Colonic mucosa (tissue), 4 donors: ENCODE results near the gene SKIC2. TPM values are rescaled to one million over a fixed set of nuclear protein-coding genes. Genes with fewer than 3 reads are reported as not detected.

Experiments
- DNase-seq: peaks from one replicate; pipeline ENCODE4 v3.0.0-alpha.2; 2020
- H3K27ac ChIP-seq: fragments of 200-600 bp; one replicate; pipeline ENCODE4 v1.8.0; 2021
- H3K27me3 ChIP-seq: fragments of 200-600 bp; one replicate; pipeline ENCODE4 v1.8.0; 2021
- H3K36me3 ChIP-seq: fragments of 200-600 bp; one replicate; pipeline ENCODE4 v1.8.0; 2021
- H3K4me1 ChIP-seq: fragments of 200-600 bp; one replicate; pipeline ENCODE4 v1.8.0; 2021; ENCODE audit warnings: mild to moderate bottlenecking
- H3K4me3 ChIP-seq: fragments of 200-600 bp; one replicate; pipeline ENCODE4 v1.8.0; 2021
- H3K9ac ChIP-seq, 2 donors: one replicate each; pipeline ENCODE4 v1.7.0; 2013; ENCODE audit warnings: control low read depth in 2 of 2, low read depth in 2 of 2, low read length in 2 of 2
- H3K9me3 ChIP-seq: fragments of 200-600 bp; one replicate; pipeline ENCODE4 v1.8.0; 2021
- intact Hi-C: fragments of 100-400 bp; cut with DNase I; formaldehyde crosslinking; loops from one replicate; pipeline ENCODE4 v1.14.1; 2022
- total RNA-seq, 2 donors: library from RNA; stranded (reverse); fragmentation: NEBNext Ultra II Directional in 1 of 2; extraction: Animal tissue kit (Norgen Biotek cat#: 25700) in 1 of 2; gene quantifications; one replicate each; pipeline ENCODE4 v1.2.1, GENCODE V29; 2021
- TF ChIP-seq, protein P1 (sequence below): fragments of 200-600 bp; IDR thresholded peaks from one replicate; pipeline ENCODE4 v1.8.0; 2022; ENCODE audit warnings: antibody characterized with exemption, mild to moderate bottlenecking
- donor health status: healthy.
- donor health status: DM: no; HTN: no; CAD: no.
- donor health status: DM: no; HTN: no; CAD: no.

The SKIC2 gene
- total RNA-seq, 2 donors from 2014 or later = 52.5 to 81.1 TPM

DNA sequence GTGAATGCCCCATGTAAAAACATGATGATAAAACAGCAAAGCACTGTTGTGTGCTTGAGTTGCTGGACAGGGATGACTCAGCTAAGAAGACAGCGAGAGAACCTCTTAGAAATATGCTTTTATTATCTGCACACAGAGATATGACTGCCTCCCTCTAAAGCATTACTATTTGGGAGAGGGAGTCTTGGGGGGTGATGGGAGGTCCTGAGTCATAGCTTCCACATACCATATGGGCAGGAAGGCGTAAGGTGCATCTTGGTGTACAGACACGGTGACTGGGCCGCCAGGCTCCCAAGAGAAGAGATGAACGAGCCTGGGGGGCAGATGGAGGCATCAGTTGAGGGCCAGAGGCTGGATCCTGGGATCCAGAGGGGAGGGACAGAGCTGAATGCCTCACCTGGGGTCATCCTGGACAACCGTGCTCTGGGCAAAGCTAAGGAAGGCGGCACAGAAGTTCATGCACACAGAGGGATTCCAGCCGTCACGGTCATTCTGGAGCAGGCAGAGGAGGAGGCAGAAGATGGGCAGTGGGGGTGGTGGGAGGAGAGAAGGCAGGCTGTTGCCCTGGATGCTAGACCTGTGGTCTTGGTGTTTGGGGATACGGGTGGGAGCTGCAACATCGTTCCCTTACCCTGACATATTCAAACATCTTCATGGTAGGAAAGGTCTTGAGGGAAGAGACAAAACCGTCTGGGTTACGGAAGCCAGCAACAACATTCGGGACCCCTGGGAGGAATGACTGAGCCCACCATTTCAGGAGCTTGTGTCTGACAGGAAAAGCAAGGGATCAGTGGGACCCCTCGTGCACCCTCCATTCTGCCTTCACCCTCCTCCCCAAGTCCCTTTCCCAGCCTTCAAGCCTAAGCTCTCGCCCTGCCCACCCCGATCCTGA lies 11.0 kb downstream of the SKIC2 start:
- TF ChIP-seq, protein P1, sequence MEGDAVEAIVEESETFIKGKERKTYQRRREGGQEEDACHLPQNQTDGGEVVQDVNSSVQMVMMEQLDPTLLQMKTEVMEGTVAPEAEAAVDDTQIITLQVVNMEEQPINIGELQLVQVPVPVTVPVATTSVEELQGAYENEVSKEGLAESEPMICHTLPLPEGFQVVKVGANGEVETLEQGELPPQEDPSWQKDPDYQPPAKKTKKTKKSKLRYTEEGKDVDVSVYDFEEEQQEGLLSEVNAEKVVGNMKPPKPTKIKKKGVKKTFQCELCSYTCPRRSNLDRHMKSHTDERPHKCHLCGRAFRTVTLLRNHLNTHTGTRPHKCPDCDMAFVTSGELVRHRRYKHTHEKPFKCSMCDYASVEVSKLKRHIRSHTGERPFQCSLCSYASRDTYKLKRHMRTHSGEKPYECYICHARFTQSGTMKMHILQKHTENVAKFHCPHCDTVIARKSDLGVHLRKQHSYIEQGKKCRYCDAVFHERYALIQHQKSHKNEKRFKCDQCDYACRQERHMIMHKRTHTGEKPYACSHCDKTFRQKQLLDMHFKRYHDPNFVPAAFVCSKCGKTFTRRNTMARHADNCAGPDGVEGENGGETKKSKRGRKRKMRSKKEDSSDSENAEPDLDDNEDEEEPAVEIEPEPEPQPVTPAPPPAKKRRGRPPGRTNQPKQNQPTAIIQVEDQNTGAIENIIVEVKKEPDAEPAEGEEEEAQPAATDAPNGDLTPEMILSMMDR = no peak
- no peak overlapping the region for H3K9ac ChIP-seq
- peaks cover 4% of the 10 kb centered on the region for H3K4me1 ChIP-seq
- no peak overlapping the region for H3K27ac ChIP-seq
- no peak overlapping the region for H3K4me3 ChIP-seq
- DNase-seq = no peak
- H3K9me3 ChIP-seq = no peaks in the 10 kb centered on the region
- no peaks in the 10 kb centered on the region for H3K36me3 ChIP-seq
- no peaks in the 10 kb centered on the region for H3K27me3 ChIP-seq
- intact Hi-C loops = no loop called here

- H3K36me3 ChIP-seq = no peaks in the 10 kb centered on the region
- H3K4me1 ChIP-seq = peaks cover 4% of the 10 kb centered on the region
- peak overlapping the region; percentile 94 for H3K27ac ChIP-seq
- DNase-seq = no peak
- H3K27me3 ChIP-seq = no peaks in the 10 kb centered on the region
- TF ChIP-seq, protein P1 = no peak
- intact Hi-C loops = no loop called here
- no peaks in the 10 kb centered on the region for H3K9me3 ChIP-seq
- H3K4me3 ChIP-seq = no peak overlapping the region
- H3K9ac ChIP-seq = peak overlapping the region; percentile 72 to 82
Measured at GRCh38 chr6:31970604-31971271, 11.8 kb downstream of the SKIC2 start.

DNA sequence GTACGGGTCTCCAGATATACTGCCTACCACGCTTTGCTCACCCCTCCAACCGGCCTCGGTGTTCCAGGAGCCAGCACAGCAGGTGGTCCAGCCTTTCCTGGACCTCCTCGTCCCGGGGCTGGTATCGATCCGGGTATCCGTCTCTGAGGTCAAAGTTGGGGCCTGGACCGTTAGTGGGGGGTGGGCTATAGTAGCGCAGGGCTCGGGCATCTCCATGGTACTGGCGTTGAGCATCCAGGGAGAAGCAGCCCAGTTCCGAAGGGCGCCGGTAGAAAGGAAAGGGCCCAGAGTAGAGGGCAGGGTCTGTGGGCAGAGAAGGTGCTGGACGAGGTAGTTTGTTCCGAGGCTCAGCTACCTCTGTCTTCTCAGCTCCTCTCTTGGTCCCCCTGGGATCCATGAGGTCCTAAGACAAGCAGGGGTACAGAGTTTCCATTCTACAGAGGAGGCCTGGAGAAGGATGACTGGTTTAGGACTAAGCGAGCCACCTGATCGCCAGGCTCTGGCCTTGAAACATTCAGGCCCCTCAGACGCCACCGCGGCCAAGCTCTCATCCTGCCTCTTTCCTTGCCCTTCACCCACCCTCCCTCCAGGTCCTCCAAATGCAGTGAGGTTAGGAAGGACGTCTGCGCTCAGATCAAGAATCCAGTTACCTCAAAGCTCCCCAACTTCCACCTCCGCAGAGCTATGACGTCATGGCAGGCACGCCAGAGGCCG lies 12.5 kb downstream of the SKIC2 start:
- no peaks in the 10 kb centered on the region for H3K36me3 ChIP-seq
- peak overlapping the region; percentile 72 to 82 for H3K9ac ChIP-seq
- H3K4me1 ChIP-seq = peaks cover 4% of the 10 kb centered on the region
- H3K27me3 ChIP-seq = no peaks in the 10 kb centered on the region
- no peak for DNase-seq
- H3K9me3 ChIP-seq = no peaks in the 10 kb centered on the region
- peak overlapping the region; percentile 94 for H3K27ac ChIP-seq
- intact Hi-C loops = no loop called here
- TF ChIP-seq, protein P1 = no peak
- peak overlapping the region; percentile 95 for H3K4me3 ChIP-seq

GRCh38 chr6:31971993-31972708 lies 13.2 kb downstream of the SKIC2 start, which contains the start of gene DXO:
Gene DXO (minus strand): TSS chr6:31972138. CDS start chr6:31971675, 463 bp downstream.
- no peaks in the 10 kb centered on the region for H3K36me3 ChIP-seq
- peak; percentile 97 for DNase-seq
- peak within 1 kb of the TSS; percentile 95 for H3K4me3 ChIP-seq
- H3K9ac ChIP-seq = peak within 1 kb of the TSS; percentile 72 to 82
- TF ChIP-seq, protein P1 = no peak
- intact Hi-C loops = no loop called here
- peaks cover 4% of the 10 kb centered on the region for H3K4me1 ChIP-seq
- peak within 1 kb of the TSS; percentile 94 for H3K27ac ChIP-seq
- H3K9me3 ChIP-seq = no peaks in the 10 kb centered on the region
- H3K27me3 ChIP-seq = no peaks in the 10 kb centered on the region
